Glutamatergic neuron (in vitro differentiated cells): ENCODE results near the gene SLC48A1. TPM values are rescaled to one million over a fixed set of nuclear protein-coding genes. Genes with fewer than 3 reads are reported as not detected.
"Not testable (repeated sequence)": the region's sequence is repeated elsewhere in the genome, so short reads cannot be mapped to it uniquely, and the experiment has no call there.

ENCODE experiments used
- DNase-seq: peaks from one replicate; pipeline ENCODE4 v3.0.0; 2022
- H3K27ac Mint-ChIP-seq: one replicate; pipeline ENCODE4 v1.8.0; 2020; ENCODE audit warnings: mild to moderate bottlenecking, mixed read lengths, inconsistent platforms; ENCODE audit not compliant: unreplicated experiment
- H3K27me3 Mint-ChIP-seq: one replicate; pipeline ENCODE4 v1.8.0; 2020; ENCODE audit warnings: mild to moderate bottlenecking, moderate library complexity, mixed read lengths, inconsistent platforms; ENCODE audit not compliant: unreplicated experiment
- H3K36me3 Mint-ChIP-seq: one replicate; pipeline ENCODE4 v1.8.0; 2020; ENCODE audit warnings: mild to moderate bottlenecking, mixed read lengths, inconsistent platforms; ENCODE audit not compliant: unreplicated experiment
- H3K4me1 Mint-ChIP-seq: one replicate; pipeline ENCODE4 v1.8.0; 2020; ENCODE audit warnings: mild to moderate bottlenecking, low read depth, mixed read lengths, inconsistent platforms; ENCODE audit not compliant: unreplicated experiment
- H3K4me3 Mint-ChIP-seq: one replicate; pipeline ENCODE4 v1.8.0; 2020; ENCODE audit warnings: mild to moderate bottlenecking, mixed read lengths, inconsistent platforms; ENCODE audit not compliant: unreplicated experiment
- H3K9me3 Mint-ChIP-seq: one replicate; pipeline ENCODE4 v1.8.0; 2020; ENCODE audit warnings: mild to moderate bottlenecking, moderate library complexity, mixed read lengths, inconsistent platforms; ENCODE audit not compliant: unreplicated experiment
- CTCF ChIP-seq: fragments of 200-600 bp; sonication (generic); IDR thresholded peaks from one replicate; pipeline ENCODE4 v1.5.0; 2021; ENCODE audit not compliant: partially characterized antibody, unreplicated experiment
- total RNA-seq: library from RNA; stranded (reverse); fragmentation: NEBNext Ultra II Directional; extraction: Animal tissue kit (Norgen Biotek cat#: 25700); gene quantifications from one replicate; pipeline ENCODE4 v1.2.1, GENCODE V29; 2021; ENCODE audit not compliant: unreplicated experiment

SLC48A1 gene
- total RNA-seq, 1 donor from 2014 or later, result 15.7 TPM

GRCh38 chr12:47812797-47813510 is 39.9 kb downstream of the SLC48A1 start:
- peaks cover 43% of the 10 kb centered on the region for H3K4me1 Mint-ChIP-seq
- H3K9me3 Mint-ChIP-seq, result peaks cover 14% of the 10 kb centered on the region
- H3K36me3 Mint-ChIP-seq, result no peaks in the 10 kb centered on the region
- H3K27me3 Mint-ChIP-seq, result peaks cover 9% of the 10 kb centered on the region
- no peak for TF ChIP-seq CTCF
- H3K4me3 Mint-ChIP-seq, result peak overlapping the region; percentile 79
- peak overlapping the region; percentile 73 for H3K27ac Mint-ChIP-seq
- peak; percentile 75 for DNase-seq

GRCh38 chr12:47813511-47814196 is 40.6 kb downstream of the SLC48A1 start:
- Mint-ChIP-seq H3K4me3 (peak overlapping the region; percentile 79), H3K9me3 (peaks cover 16% of the 10 kb centered on the region), H3K36me3 (no peaks in the 10 kb centered on the region), H3K4me1 (peaks cover 44% of the 10 kb centered on the region), H3K27me3 (peaks cover 13% of the 10 kb centered on the region), H3K27ac (peak overlapping the region; percentile 73)
- TF ChIP-seq CTCF, result no peak
- no peak for DNase-seq

GRCh38 chr12:47814539-47815170 is 41.6 kb downstream of the SLC48A1 start:
- no peak overlapping the region for H3K4me3 Mint-ChIP-seq
- peaks cover 41% of the 10 kb centered on the region for H3K4me1 Mint-ChIP-seq
- H3K27ac Mint-ChIP-seq, result peak overlapping the region; percentile 5
- H3K9me3 Mint-ChIP-seq, result peaks cover 13% of the 10 kb centered on the region
- TF ChIP-seq CTCF, result no peak
- peaks cover 13% of the 10 kb centered on the region for H3K27me3 Mint-ChIP-seq
- no peaks in the 10 kb centered on the region for H3K36me3 Mint-ChIP-seq
- DNase-seq, result no peak

- not testable (repeated sequence) for H3K4me3 Mint-ChIP-seq, DNase-seq, H3K36me3 Mint-ChIP-seq, H3K27ac Mint-ChIP-seq
- H3K4me1 Mint-ChIP-seq, result peaks cover 40% of the 10 kb centered on the region
- H3K9me3 Mint-ChIP-seq, result peaks cover 16% of the 10 kb centered on the region
- peaks cover 15% of the 10 kb centered on the region for H3K27me3 Mint-ChIP-seq
Observed at GRCh38 chr12:47815447-47815846, 42.4 kb downstream of the SLC48A1 start.

- H3K27ac Mint-ChIP-seq, result peak overlapping the region; percentile 19
- peaks cover 33% of the 10 kb centered on the region for H3K4me1 Mint-ChIP-seq
- no peak for TF ChIP-seq CTCF
- DNase-seq, result no peak
- H3K9me3 Mint-ChIP-seq, result peaks cover 18% of the 10 kb centered on the region
- H3K27me3 Mint-ChIP-seq, result peaks cover 19% of the 10 kb centered on the region
- no peaks in the 10 kb centered on the region for H3K36me3 Mint-ChIP-seq
- peak overlapping the region; percentile 53 for H3K4me3 Mint-ChIP-seq
Observed at GRCh38 chr12:47816403-47817271, 43.6 kb downstream of the SLC48A1 start.
